ENCODE measurements around the gene AFP.

AFP gene

GRCh38 chr4:73414936-73415271 is 21.1 kb upstream of the AFP start:
- no peak for DNase-seq (ENCODE audit: low spot score)

GRCh38 chr4:73415807-73416238 is 20.2 kb upstream of the AFP start:
- no peak for DNase-seq (ENCODE audit: low spot score)

GRCh38 chr4:73416423-73417087 is 19.5 kb upstream of the AFP start:
- DNase-seq (ENCODE audit: low spot score): no peak

GRCh38 chr4:73417342-73417741 is 18.7 kb upstream of the AFP start:
- DNase-seq (ENCODE audit: low spot score): no peak

GRCh38 chr4:73417973-73418372 is 18.0 kb upstream of the AFP start:
- no peak for DNase-seq (ENCODE audit: low spot score)

- DNase-seq (ENCODE audit: low spot score): no peak
These were observed 17.3 kb upstream of the AFP start for GRCh38 chr4:73418677-73419076.

- DNase-seq (ENCODE audit: low spot score): no peak
These were observed 16.6 kb upstream of the AFP start for GRCh38 chr4:73419106-73420038.

- DNase-seq (ENCODE audit: low spot score): no peak
These were observed 15.4 kb upstream of the AFP start for GRCh38 chr4:73420615-73421014.

GRCh38 chr4:73421708-73422457 is 14.1 kb upstream of the AFP start:
- no peak for DNase-seq (ENCODE audit: low spot score)

GRCh38 chr4:73422458-73422752 is 13.6 kb upstream of the AFP start:
- no peak for DNase-seq (ENCODE audit: low spot score)

- DNase-seq (ENCODE audit: low spot score): no peak
These were observed 12.8 kb upstream of the AFP start for GRCh38 chr4:73423184-73423583.

- DNase-seq (ENCODE audit: low spot score): no peak
These were observed 9.4 kb upstream of the AFP start for GRCh38 chr4:73426666-73427065.

GRCh38 chr4:73429118-73429517 is 6.9 kb upstream of the AFP start:
- DNase-seq (ENCODE audit: low spot score): no peak

- DNase-seq (ENCODE audit: low spot score): no peak
These were observed 6.0 kb upstream of the AFP start for GRCh38 chr4:73429826-73430587.

- no peak for DNase-seq (ENCODE audit: low spot score)
These were observed 4.2 kb upstream of the AFP start for GRCh38 chr4:73431813-73432168.

- no peak for DNase-seq (ENCODE audit: low spot score)
These were observed 3.6 kb upstream of the AFP start for GRCh38 chr4:73432169-73433000.

GRCh38 chr4:73433140-73433539 is 2.9 kb upstream of the AFP start:
- DNase-seq (ENCODE audit: low spot score): no peak

GRCh38 chr4:73434311-73434710 is 1.7 kb upstream of the AFP start:
- no peak for DNase-seq (ENCODE audit: low spot score)

GRCh38 chr4:73436674-73437557 is 895 bp downstream of the AFP start:
- no peak for DNase-seq (ENCODE audit: low spot score)

- no peak for DNase-seq (ENCODE audit: low spot score)
These were observed 1.5 kb downstream of the AFP start for GRCh38 chr4:73437558-73437956.

All from SK-N-DZ (cell line).